Measurements from ENCODE around the gene MEIS2.

Gene MEIS2

DNA sequence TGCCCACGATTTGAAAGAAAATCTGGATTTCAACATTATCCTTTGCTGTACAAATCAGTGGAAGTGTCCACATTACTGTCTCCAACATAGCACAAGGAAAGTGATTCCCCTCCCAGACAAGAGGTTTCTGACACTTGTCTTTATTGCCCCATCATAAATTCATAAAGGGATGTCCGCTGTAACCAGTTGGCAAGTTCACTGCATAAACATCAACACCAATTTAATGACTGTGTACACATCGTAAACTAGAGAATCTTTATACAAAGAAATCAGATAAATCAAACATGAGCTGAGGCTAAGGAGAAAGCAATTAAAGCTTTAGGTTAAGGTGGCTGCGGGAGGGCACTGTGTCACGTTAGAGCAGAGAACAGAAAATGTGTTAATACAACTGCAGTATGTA, 129.8 kb downstream of the MEIS2 start (continued):
- TF ChIP-seq, protein P1, sequence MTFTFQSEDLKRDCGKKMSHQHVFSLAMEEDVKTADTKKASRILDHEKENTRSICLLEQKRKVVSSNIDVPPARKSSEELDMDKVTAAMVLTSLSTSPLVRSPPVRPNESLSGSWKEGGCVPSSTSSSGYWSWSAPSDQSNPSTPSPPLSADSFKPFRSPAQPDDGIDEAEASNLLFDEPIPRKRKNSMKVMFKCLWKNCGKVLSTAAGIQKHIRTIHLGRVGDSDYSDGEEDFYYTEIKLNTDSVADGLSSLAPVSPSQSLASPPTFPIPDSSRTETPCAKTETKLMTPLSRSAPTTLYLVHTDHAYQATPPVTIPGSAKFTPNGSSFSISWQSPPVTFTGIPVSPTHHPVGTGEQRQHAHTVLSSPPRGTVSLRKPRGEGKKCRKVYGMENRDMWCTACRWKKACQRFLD (tag by site-specific recombination; IDR thresholded peaks at IDR 0.05), result no peak
- TF ChIP-seq GLIS2 (tag by site-specific recombination; IDR thresholded peaks at IDR 0.05) (no peak), ZNF596 (tag by site-specific recombination; IDR thresholded peaks at IDR 0.05) (peak; percentile 37; the same call in 1 of the 2 replicates), ZFP69B (tag by site-specific recombination; IDR thresholded peaks at IDR 0.05) (no peak), ZNF558 (tag by site-specific recombination; IDR thresholded peaks at IDR 0.05) (0 out of 2 replicates have a peak, but pooled peaks have one; percentile 27), ZBTB17 (tag by site-specific recombination; IDR thresholded peaks at IDR 0.05) (peak; percentile 49; the same call in 1 of the 2 replicates), OVOL3 (tag by site-specific recombination; IDR thresholded peaks at IDR 0.05) (0 out of 2 replicates have a peak, but pooled peaks have one; percentile 76), ZNF843 (tag by site-specific recombination; IDR thresholded peaks at IDR 0.05) (peak; percentile 97), ZNF426 (tag by site-specific recombination; IDR thresholded peaks at IDR 0.05) (no peak), ZNF266 (tag by site-specific recombination; IDR thresholded peaks at IDR 0.05; ENCODE audit: low read depth) (no peak), ZSCAN23 (tag by site-specific recombination; IDR thresholded peaks at IDR 0.05) (peak; percentile 92), ZNF610 (tag by site-specific recombination; IDR thresholded peaks at IDR 0.05; ENCODE audit: borderline replicate concordance) (0 out of 2 replicates have a peak, but pooled peaks have one; percentile 29)

DNA sequence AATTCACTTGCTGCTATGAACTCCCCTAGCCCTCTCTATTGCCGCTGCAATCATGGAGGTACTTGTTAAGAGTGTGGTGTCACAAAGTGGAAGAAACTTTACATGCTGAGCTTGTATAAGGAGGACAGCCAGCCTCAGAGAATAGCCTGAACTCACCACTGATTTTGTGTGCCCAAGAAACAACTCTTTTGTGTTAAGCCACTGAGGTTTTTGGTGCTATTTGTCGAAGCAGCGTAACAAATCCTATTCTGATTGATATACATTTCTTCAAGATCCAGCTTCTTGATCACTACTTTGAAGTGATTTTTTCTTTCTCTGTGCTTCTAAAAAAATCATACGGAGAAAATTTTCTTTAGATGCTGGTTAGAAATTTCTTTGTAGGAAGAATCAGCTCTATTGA, 132.4 kb downstream of the MEIS2 start:
- H3K27ac ChIP-seq (ENCODE audit: extremely low read depth, low read depth, low read length), result no peak overlapping the region
- no peak for TF ChIP-seq ZNF112 (tag by site-specific recombination; IDR thresholded peaks at IDR 0.05)
- no peak for TF ChIP-seq ZNF114 (tag by site-specific recombination; IDR thresholded peaks at IDR 0.05)
- no peak for TF ChIP-seq BCL11B (tag by site-specific recombination; IDR thresholded peaks at IDR 0.05; ENCODE audit: low read depth)
- TF ChIP-seq IKZF3 (tag by site-specific recombination; IDR thresholded peaks at IDR 0.05), result no peak
- TF ChIP-seq ZNF830 (tag by site-specific recombination; IDR thresholded peaks at IDR 0.05; ENCODE audit: low read depth), result no peak
- ChIA-PET CTCF (interaction anchor here (0.9 kb wide), 1 partner anchor 9 kb away, joined by 3 read pairs; no protein-coding TSS in a partner anchor), POLR2A (interaction anchor here (1.1 kb wide), 1 partner anchor 133 kb away, joined by 3 read pairs; no protein-coding TSS in a partner anchor)
- H3K36me3 ChIP-seq (ENCODE audit: control insufficient read depth in 2 of 2, insufficient read depth in 1 of 2, low read length in 2 of 2), result peaks cover 0 to 3% of the 10 kb centered on the region in 2 experiments; a peak in 1 of 3 replicates
- no peaks in the 10 kb centered on the region for H3K9me3 ChIP-seq (ENCODE audit: control insufficient read depth, insufficient read depth, low read depth, low read length)
- H3K4me3 ChIP-seq (ENCODE audit: low read depth, low read length), result no peak overlapping the region
- H3K4me1 ChIP-seq (ENCODE audit: control insufficient read depth, insufficient read depth, low read length), result peaks cover 6% of the 10 kb centered on the region; the same call in 1 of the 2 replicates

DNA sequence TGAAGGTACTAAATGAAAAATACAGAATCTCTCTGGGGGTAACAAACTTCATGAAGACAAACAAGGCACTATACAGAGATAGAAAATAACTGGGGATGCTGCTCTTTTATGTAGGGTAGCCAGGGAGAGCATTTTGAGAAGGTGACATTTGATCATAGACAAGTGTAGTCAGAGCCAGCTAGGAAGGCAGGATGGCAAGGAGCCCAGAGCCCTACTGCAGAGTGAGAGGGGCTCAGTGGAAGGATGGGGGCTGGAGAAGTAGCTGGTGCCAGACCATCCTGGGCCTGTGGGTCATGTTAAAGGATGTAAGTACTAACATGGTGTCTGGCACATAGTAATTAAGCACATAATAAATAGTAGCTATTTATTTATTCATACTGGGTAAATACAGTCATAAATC, 133.6 kb downstream of the MEIS2 start:
- Histone ChIP-seq H3K4me3 (ENCODE audit: low read depth, low read length) (no peak overlapping the region), H3K36me3 (ENCODE audit: control insufficient read depth in 2 of 2, insufficient read depth in 1 of 2, low read length in 2 of 2) (peaks cover 0 to 3% of the 10 kb centered on the region in 2 experiments; a peak in 1 of 3 replicates), H3K9me3 (ENCODE audit: control insufficient read depth, insufficient read depth, low read depth, low read length) (no peaks in the 10 kb centered on the region), H3K4me1 (ENCODE audit: control insufficient read depth, insufficient read depth, low read length) (peaks cover 6% of the 10 kb centered on the region; the same call in 1 of the 2 replicates), H3K27ac (ENCODE audit: extremely low read depth, low read depth, low read length) (no peak overlapping the region)
- ChIA-PET CTCF (no interaction called here), POLR2A (interaction anchor here (1.1 kb wide), 1 partner anchor 134 kb away, joined by 3 read pairs; no protein-coding TSS in a partner anchor)
- TF ChIP-seq ZBTB17 (tag by site-specific recombination; IDR thresholded peaks at IDR 0.05), result peak; percentile 21; the same call in 1 of the 2 replicates
- TF ChIP-seq, protein P2, sequence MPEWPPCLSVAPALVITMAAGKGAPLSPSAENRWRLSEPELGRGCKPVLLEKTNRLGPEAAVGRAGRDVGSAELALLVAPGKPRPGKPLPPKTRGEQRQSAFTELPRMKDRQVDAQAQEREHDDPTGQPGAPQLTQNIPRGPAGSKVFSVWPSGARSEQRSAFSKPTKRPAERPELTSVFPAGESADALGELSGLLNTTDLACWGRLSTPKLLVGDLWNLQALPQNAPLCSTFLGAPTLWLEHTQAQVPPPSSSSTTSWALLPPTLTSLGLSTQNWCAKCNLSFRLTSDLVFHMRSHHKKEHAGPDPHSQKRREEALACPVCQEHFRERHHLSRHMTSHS (tag by site-specific recombination; IDR thresholded peaks at IDR 0.05), result no peak

Measured in HEK293 (cell line).